GM18951 (cell line): ENCODE data around the gene AFF3.

Experiments
- POLR2A ChIP-seq: IDR thresholded peaks from 4 replicates; pipeline ENCODE4 v1.6.1; 2011; ENCODE audit warnings: mild to moderate bottlenecking; ENCODE audit not compliant: insufficient read length, insufficient read depth; ENCODE audit errors: extremely low read depth
- in situ Hi-C: fragments of 300-500 bp; cut with MboI; formaldehyde crosslinking; loops from one replicate; pipeline ENCODE4 v1.12.0; 2022; ENCODE audit warnings: low sequenced_read_pairs, mixed read lengths, inconsistent platforms; ENCODE audit not compliant: unreplicated experiment

The AFF3 gene

DNA sequence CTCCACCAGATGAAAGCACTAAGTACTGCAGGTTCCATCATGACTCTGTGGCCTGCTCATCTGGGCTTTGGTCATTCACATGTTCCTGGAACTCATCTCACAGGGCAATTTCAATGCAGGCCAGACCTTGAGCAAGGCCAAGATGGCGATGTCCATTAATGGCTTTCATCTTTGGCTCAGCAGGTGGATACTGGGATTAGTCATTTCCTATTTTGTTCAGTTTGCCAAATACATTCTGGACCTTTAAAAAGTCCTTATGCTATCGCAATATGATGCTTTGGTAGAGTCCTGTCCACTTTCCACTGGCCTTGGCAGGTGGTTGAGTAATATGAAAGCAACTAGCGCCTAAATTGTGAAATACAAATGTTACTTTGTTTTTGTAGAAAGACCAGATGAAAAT lies 482.5 kb downstream of the AFF3 start:
- no peak for TF ChIP-seq POLR2A
- in situ Hi-C loops = no loop called here

DNA sequence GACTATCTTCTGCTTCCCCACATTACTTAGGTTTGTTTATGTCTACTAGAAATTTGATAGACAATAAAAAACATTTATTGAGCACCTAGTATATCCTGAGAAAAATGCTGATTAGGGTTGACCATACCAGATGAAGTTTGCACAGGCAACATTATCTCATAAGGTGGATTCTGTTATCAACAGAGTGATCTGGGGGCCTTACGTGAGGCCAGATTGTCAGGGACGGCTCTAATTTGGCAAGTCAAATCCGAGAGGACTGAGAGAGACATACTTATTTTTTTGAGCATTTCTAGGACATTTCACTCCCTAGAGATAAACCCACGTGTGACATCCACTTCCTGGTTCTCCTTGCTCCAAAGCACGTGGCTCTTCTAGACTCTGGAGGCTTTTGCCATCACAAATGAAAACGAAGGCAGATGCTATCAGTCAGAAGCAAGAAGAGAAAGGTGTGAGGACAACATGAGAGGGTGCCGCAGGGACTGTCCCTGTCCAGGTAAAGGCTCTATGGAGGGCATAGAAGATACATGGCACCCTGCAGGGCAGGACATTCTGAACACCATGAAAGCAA lies 484.6 kb downstream of the AFF3 start:
- in situ Hi-C loops = no loop called here
- no peak for TF ChIP-seq POLR2A

DNA sequence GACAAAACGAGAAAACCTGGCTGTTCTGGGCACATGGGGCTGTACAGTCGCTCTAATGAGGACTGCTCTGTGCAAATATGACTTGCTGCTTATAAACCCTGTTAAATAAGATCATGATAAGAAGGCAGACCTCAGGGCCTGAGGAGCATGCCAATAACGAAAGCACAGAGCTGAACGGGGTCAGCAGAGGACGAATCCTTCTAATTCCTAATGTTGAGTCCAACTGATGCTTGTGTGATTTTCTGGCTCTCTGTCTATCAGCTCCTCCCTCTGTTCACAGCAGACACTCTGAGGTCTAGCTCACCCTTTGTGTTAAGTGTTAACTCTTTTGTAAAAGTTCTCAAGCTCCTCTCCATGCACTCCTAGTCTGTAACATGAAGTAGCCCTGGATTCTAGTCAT lies 485.4 kb downstream of the AFF3 start:
- no peak for TF ChIP-seq POLR2A
- in situ Hi-C loops = no loop called here

DNA sequence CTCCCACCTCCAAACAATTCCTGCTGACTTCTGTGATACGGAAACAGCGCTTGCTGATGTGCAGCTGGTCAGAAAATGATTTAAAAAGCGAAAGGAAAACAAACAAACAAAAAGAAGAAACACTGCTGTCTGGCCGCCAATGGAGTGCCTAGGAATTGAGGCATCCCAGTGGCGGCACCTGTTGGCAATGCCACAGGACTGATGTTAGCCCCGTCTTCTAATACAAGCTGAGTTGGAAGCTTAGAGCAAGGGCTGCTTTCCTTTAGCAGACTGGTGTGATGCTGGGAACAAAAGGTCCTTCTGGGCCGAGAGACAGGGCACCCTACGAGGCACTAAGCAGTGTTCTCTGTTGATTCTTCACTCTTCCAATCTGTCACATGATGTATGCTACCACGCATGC lies 489.0 kb downstream of the AFF3 start:
- TF ChIP-seq POLR2A = no peak
- in situ Hi-C loops = no loop called here

DNA sequence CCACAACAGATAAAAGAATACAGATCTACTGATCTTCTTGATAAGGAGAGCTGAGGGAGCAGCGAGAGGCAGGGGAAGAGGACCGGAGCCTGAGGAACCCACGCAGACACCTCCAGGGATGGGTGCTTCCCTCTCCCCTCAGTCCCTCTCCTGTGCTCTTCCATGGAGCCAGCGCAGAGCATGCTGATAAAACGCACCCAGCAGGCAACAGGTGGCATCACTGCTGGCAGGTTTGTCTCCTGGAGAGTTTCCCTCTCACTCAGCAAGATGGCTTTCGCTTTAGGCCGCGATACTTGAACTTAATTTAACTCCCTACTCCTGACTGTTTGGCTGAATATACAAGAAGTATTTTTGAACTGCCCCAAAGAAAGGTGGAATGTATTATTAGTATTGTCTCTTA lies 489.5 kb downstream of the AFF3 start:
- TF ChIP-seq POLR2A = no peak
- in situ Hi-C loops = no loop called here

DNA sequence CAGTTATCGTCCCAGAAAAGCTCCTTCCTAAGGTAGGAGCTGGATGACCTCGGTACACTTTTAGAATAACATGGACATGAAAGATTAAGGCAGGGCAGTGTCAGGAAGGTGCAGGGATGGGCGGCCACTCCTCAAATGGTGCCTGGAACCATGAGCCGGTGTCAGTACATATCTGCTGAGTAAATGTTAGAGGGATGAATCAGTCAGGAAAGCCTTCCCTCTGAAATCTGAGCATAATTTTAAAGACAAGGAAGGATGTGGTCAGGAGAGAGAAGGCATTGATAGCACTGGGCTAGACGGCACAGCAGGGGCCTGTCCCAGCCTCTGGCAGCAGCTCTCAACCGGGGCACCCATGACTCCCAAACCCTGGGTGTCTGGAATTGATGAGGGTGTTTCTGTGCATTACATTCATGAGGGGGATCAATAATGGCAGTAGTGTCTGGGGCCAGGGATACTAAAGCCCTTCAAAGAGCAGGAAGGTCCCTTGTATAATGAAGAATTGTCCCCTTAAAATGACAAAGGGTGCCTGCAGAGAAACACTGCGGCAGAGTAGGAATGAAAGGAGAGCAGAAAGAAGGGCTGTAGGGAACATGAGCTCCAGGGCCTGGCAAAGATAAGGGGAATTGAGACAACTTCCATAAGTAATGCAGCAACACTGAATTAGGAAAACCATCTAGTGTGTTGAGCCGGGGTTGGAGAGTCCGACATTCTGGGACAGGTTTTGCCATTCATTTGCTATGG lies 490.3 kb downstream of the AFF3 start:
- no peak for TF ChIP-seq POLR2A
- in situ Hi-C loops = no loop called here

DNA sequence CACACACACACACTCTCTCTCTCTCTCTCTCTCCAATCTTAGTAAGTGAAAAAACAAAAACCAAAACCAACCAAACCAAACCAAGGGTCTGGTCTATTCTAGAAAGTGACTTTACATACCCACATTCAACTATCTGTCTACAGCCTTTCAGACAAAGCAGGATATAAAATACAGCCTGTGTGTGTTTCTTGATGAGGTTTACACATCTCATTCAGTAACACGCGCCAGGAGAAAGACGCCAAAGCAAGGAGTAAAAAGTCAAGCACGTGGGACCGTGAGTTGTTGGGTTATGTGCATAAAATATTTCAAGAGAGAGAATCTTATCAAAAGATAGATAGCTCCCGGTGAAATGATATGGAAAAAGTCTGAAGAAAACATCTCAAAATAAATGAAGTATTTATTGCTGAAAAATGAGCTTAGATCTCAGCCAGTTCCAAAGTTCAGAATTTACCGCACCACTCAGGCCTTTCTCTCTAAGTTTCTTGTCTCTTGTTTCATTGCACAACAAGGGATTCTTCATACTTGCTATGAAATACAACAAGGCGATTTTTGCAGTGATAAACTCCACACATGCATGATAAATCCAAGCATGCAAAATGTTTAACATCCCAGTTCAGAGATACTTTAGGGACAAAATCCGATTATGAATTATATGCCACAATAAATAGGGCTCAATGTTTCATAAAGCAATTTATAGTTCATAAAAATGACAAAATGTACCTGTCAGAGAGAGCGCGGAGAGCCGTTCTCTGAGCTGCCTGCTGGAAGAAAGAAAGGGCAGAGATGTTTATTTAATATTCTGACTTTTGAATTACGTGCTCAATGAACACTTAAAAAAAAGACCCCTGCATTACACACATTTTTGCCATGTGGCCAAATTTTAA lies 493.2 kb downstream of the AFF3 start:
- in situ Hi-C loops = no loop called here

DNA sequence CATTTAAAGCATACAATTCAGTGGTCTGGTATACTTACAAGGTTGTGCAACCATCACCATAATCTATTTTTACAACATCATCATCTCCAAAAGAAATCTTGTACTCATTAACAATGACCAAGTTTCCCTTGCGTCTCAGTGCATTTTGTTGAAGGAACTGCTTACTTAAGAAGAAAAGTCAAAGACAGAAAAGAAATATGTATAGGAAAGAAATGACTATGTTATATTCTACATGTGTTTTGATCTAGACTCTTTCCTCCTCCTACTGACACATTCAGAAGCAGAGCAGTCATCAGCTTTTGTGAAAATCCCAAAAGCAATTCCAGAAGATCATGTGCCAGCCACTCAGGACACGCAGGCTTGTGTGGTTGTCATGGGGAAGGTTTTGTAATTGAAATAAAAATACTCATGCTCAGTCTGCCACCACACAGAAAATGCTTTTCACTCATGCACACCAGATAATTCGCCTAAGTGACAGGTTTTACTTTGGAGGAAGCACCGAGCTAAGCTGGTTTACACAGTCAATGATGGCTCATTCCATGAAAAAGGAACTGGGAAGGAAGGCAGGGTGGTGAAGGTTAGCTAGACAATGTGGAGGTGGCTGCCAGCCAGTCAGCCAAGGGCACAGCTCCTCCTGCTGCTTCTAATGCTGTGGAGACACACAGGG lies 494.1 kb downstream of the AFF3 start:
- in situ Hi-C loops = no loop called here
- no peak for TF ChIP-seq POLR2A

More for the DNA sequence above, 493.2 kb downstream of the AFF3 start:
- TF ChIP-seq POLR2A = no peak

DNA sequence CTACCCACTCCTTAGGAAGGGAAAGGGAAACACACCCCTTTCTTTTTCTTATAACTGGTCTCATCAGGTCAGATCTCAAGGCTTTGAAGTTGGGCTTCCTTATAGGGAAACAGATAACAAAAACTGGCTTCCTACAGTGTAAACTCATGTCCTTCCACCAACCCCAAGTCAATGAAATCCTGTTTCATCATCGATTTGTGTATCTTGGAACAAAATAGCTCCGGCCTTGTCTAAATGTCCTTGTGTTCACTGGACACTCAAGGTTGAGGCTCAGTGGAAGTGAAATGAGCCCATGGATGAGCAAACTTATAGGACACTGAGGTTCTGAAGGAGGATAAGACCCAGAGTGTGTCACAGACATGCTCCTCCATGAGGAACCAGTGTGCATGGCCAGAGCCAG lies 496.4 kb downstream of the AFF3 start:
- in situ Hi-C loops = no loop called here
- no peak for TF ChIP-seq POLR2A

DNA sequence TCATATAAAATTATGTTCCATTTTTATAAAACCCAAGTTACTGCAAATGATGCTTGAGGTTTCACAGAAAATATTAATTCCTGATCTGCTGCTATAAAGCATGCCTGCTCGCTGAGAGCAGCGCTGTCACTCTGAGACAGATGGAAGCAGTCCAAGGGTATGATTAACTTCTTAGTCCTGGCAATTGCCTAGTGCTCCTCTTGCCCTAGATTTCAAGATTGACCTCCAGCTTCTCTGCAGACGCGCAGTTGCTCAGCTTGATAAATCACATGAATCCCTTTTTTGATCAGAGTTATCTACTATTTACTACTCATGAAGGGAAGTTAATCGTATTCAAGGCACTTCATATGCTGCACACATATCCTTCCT lies 498.0 kb downstream of the AFF3 start:
- no peak for TF ChIP-seq POLR2A
- in situ Hi-C loops = no loop called here

DNA sequence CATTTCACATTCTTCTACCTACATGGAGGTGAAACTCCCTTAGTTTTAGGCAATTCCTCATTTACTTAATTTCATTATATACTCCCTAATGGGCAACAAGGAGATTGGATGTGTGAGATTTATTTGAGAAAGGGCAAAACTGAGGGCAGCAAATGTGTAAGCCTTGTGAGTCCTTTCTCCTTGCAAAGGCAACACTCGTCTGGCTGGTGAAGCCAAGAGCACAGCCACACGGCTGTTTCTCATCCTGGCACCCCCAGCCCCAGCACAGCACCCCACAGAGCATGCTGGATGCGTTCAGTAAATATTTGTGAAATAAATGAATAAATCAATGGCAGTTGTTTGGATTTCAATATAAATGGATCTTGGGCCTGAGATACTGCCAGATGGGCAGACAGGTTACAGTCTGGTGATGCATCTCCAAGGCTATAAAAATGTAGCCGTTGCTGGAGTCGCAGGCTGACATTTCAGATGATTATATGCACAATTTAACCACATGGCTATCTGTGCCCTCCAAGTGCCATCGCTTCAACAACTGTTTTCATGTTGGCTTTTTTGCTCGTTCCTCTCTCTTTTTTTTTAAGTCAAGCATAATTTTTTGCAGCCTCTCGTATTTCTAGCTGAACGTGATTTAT lies 498.5 kb downstream of the AFF3 start:
- in situ Hi-C loops = no loop called here

DNA sequence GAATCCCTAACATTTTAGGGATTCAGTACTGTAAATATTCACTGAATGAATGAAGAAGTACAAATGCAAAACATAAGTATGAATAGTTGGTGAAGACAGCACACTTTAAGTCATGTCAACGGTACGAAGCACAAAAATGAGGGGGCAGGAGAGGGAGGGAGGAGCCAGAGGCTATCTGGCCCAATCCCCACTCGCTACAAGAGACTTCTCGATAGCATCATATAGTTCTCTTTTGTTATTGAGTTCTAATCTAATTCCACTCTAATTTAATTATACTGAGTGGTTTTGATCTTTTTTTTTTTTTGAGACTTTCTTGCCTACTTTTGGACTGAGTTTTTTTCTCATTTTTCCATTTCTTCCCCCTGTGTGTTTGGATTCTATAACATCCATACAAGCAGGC lies 500.4 kb downstream of the AFF3 start:
- no peak for TF ChIP-seq POLR2A
- in situ Hi-C loops = no loop called here

More for the DNA sequence above, 498.5 kb downstream of the AFF3 start:
- TF ChIP-seq POLR2A = no peak

DNA sequence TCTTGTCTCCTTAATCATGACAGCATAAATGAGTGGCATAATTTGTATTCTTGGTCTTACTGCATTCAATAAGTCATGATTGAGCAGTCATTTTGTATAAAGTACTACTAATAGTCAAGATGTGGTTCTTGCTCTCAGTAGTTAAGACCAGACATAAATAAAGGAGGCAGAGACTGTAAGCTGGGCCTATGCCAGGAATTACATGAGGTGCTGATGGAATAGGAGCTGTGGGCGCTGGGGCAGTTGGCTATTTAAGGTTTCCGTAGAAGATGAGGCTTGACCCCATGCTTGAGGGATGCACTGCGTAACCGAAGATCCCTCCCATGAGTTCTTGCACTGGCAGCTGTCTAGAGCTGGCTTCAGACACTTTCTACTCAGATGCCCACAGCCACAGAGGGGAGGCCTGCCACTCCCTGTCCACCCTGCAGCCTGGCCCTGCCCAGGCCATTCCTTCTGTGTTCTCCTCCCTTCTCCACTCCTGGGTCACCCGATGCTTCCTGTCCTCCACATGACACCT lies 501.7 kb downstream of the AFF3 start:
- in situ Hi-C loops = no loop called here
- no peak for TF ChIP-seq POLR2A

DNA sequence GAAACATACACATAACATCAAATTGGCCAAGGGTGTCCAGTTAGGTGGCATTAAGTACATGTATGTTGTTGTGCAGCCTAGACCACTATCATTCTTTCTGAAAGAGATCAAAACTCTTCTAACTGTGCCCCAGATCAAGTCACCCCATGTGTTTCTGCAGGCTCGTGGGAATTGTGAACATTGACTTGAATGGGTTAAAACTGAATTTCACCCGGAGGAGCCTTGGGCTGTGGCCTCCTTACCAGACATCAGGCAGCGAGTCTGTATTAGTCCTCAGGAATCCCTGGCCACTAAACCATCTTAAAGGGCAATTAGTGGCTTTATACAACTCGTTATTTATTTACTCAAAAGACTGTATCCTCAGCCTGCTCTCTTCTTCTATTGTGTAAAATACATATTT lies 503.6 kb downstream of the AFF3 start:
- in situ Hi-C loops = no loop called here
- no peak for TF ChIP-seq POLR2A
